A549 (cell line): Measurements from ENCODE around the gene CLPTM1. TPM values are rescaled to one million over a fixed set of nuclear protein-coding genes. Genes with fewer than 3 reads are reported as not detected.

ENCODE experiments used
- ATAC-seq, 2 experiments: fragments of 200-7000 bp in 1 of 2; fragments of >200 bp in 1 of 2; cut with Nextera tagmentation in 1 of 2; cut with Tn5 transposase in 1 of 2; 3 replicates each; pipeline versions ENCODE4 v1.8.0 to v1.9.1; 2018 to 2020; ENCODE audit warnings: mild to moderate bottlenecking in 1 of 2, moderate library complexity in 1 of 2
- CTCF ChIA-PET: fragments of 300-600 bp; sonication (Branson Sonifier 250); formaldehyde crosslinking; extraction: SDS; loops from one replicate; lab custom pipeline; 2021; ENCODE audit warnings: antibody characterized with exemption, inconsistent platforms; lab: Yijun Ruan, JAX
- POLR2A ChIA-PET: fragments of 350-600 bp; formaldehyde crosslinking; extraction: SDS; loops from one replicate; lab custom pipeline; 2021; ENCODE audit warnings: antibody characterized with exemption, inconsistent platforms; lab: Yijun Ruan, JAX
- DNase-seq, 2 experiments: peaks; one replicate each; pipeline versions ENCODE4 v3.0.0 to v3.0.0-alpha.2; 2011 to 2016; ENCODE audit warnings: low read depth in 1 of 2, low spot score in 1 of 2
- FAIRE-seq: peaks from 2 replicates; lab custom pipeline; 2011; peaks lifted over from hg19 to GRCh38; lab: Jason Lieb, UNC
- H3K27ac ChIP-seq, 2 experiments: fragments of >200 bp; sonication (Bioruptor Twin); formaldehyde crosslinking; 3 replicates each; pipeline ENCODE4 v1.5.1; 2016 to 2017
- H3K4me1 ChIP-seq: fragments of >200 bp; sonication (Bioruptor Twin); formaldehyde crosslinking; 3 replicates; pipeline ENCODE4 v1.6.1; 2016
- H3K4me2 ChIP-seq: fragments of >200 bp; sonication (Bioruptor Twin); formaldehyde crosslinking; 3 replicates; pipeline ENCODE4 v1.6.1; 2016
- H3K4me3 ChIP-seq: fragments of >200 bp; sonication (Bioruptor Twin); formaldehyde crosslinking; 3 replicates; pipeline ENCODE4 v1.5.1; 2016
- H3K9me3 ChIP-seq: fragments of >200 bp; sonication (Bioruptor Twin); formaldehyde crosslinking; 3 replicates; pipeline ENCODE4 v1.6.1; 2016
- ATOH8 ChIP-seq: fragments of 250-450 bp; sonication (Bioruptor Pico); IDR thresholded peaks from 2 replicates; pipeline ENCODE4 v1.5.0; 2020; ENCODE audit warnings: low read depth, mild to moderate bottlenecking, moderate library complexity
- BCL3 ChIP-seq: fragments of >200 bp; sonication (Bioruptor Twin); formaldehyde crosslinking; IDR thresholded peaks from 3 replicates; pipeline ENCODE4 v1.6.1; 2016
- EP300 ChIP-seq, 2 experiments: fragments of >200 bp; sonication (Bioruptor Twin); formaldehyde crosslinking; IDR thresholded peaks; 2 replicates in 1 of 2; 3 replicates in 1 of 2; pipeline ENCODE4 v1.6.1; 2016 to 2017
- FOXS1 ChIP-seq: fragments of 250-450 bp; sonication (Bioruptor Pico); IDR thresholded peaks from 2 replicates; pipeline ENCODE4 v1.5.0; 2020; ENCODE audit warnings: mild to moderate bottlenecking, moderate library complexity
- HDAC2 ChIP-seq: fragments of 200-600 bp; sonication (generic); IDR thresholded peaks from 2 replicates; pipeline ENCODE4 v1.6.1; 2016
- HEYL ChIP-seq: fragments of 250-450 bp; sonication (Bioruptor Pico); IDR thresholded peaks from 2 replicates; pipeline ENCODE4 v1.8.0; 2021; ENCODE audit warnings: mild to moderate bottlenecking, moderate library complexity
- HOXB13 ChIP-seq: fragments of 250-450 bp; sonication (Bioruptor Pico); IDR thresholded peaks from 2 replicates; pipeline ENCODE4 v1.5.0; 2020; ENCODE audit warnings: low read depth, mild to moderate bottlenecking, moderate library complexity
- KDM1A ChIP-seq: fragments of 200-600 bp; sonication (generic); IDR thresholded peaks from 2 replicates; pipeline ENCODE4 v1.6.1; 2016; ENCODE audit warnings: low read depth, mild to moderate bottlenecking
- MYC ChIP-seq: IDR thresholded peaks from 2 replicates; pipeline ENCODE4 v1.6.1; 2012; ENCODE audit warnings: mild to moderate bottlenecking, inconsistent platforms, low read length, improper control_type of control experiment, borderline replicate concordance
- NR3C1 ChIP-seq: fragments of >200 bp; sonication (Bioruptor Twin); formaldehyde crosslinking; IDR thresholded peaks from 3 replicates; pipeline ENCODE4 v1.6.1; 2017
- TP53 ChIP-seq: fragments of 250-450 bp; sonication (Bioruptor Pico); IDR thresholded peaks from 2 replicates; pipeline ENCODE4 v1.5.0; 2021; ENCODE audit warnings: mild to moderate bottlenecking, moderate library complexity
- WGBS: methylation state at CpG from one replicate; pipeline ENCODE4 v1.1.6; 2017; ENCODE audit errors: missing lambda C conversion rate; 5-methylcytosine and 5-hydroxymethylcytosine counted together
- polyA plus RNA-seq, 4 experiments: library from polyadenylated mRNA; depleted of rRNA in 3 of 4; stranded (reverse); fragments of >200 nt; fragmentation: RNase III in 1 of 4; extraction: RNeasy Plus Mini Kit Qiagen cat#74134 plus additional on column Dnase treatment in 1 of 4; gene quantifications; 2 replicates in 3 of 4; 3 replicates in 1 of 4; pipeline ENCODE4 v1.2.3, GENCODE V29; 2011 to 2017
- TF ChIP-seq, protein P1 (sequence below): fragments of 150-350 bp; IDR thresholded peaks from 2 replicates; pipeline ENCODE4 v1.6.1; 2014; ENCODE audit warnings: low read depth, mild to moderate bottlenecking, low read length

Gene CLPTM1
- polyA plus RNA-seq, 2 of the 4 experiments (the other 2 are of a cell fraction) = 99.3 to 188 TPM

DNA sequence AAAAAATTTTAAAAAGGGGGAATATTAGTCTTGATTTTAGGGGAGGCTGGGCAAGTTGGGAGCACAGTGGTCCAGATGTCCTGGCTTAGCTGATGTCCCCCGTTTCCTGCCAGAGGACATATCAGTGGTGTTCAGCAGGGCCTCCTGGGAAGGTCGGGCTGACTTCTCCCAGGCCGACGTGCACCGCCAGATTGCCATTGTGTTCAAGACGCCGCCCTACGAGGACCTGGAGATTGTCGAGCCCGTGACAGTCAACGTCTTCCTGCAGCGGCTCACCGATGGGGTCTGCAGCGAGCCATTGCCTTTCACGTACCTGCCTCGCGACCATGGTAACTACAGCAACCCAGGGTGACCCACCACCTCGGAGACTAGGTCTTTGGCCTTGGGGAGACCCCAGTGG, 77.2 kb downstream of the CLPTM1 start:
- peaks cover 3% of the 10 kb centered on the region; the same call in 1 of the 3 replicates for H3K9me3 ChIP-seq
- no peaks in the 10 kb centered on the region for H3K4me1 ChIP-seq
- FAIRE-seq (no peak), ATAC-seq (no peak), DNase-seq (no peak)
- CTCF ChIA-PET = interaction anchor here (0.7 to 1.1 kb wide), 4 partner anchors 27 to 80 kb away, joined by 3 to 6 read pairs (median 4); no protein-coding TSS in a partner anchor
- H3K4me3 ChIP-seq = no peak overlapping the region
- 94% methylated on average over 18 of the region's 18 CpGs for WGBS
- POLR2A ChIA-PET = no interaction called here
- H3K27ac ChIP-seq = 0 out of 6 replicates have a peak overlapping the region, but pooled peaks of 1 of the 2 experiments have one; percentile 27
- TF ChIP-seq ATOH8 (CRISPR knock-in tag) = no peak
- no peak for TF ChIP-seq MYC
- TF ChIP-seq FOXS1 = no peak
- no peak overlapping the region for H3K4me2 ChIP-seq

DNA sequence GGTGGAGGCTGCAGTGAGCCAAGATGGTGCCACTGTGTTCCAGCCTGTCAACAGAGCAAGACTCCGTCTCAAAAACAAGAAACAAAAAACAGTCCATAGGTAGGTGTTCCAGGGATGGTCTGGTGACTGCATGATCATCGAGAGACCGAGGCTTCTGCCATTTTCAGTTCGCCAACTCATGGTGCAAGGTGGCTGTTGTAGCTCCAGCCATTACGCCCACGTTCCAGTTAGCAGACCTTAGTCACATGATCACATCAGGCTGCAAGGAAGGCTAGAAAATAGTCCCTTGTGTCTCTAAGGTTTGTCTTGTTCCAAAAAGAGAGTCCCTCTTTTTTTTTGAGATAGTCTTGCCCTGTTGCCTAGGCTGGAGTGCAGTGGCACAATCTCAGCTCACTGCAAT, 80.6 kb downstream of the CLPTM1 start:
- no peak for DNase-seq
- ATAC-seq = no peak
- H3K4me1 ChIP-seq = peaks cover 11% of the 10 kb centered on the region
- no peak overlapping the region for H3K4me2 ChIP-seq
- H3K9me3 ChIP-seq = peaks cover 3% of the 10 kb centered on the region; the same call in 1 of the 3 replicates
- CTCF ChIA-PET = interaction anchor here (1.4 to 1.5 kb wide), 2 partner anchors 10 to 24 kb away, joined by 4 to 7 read pairs; no protein-coding TSS in a partner anchor
- 96% methylated on average over 6 of the region's 6 CpGs for WGBS
- no peak overlapping the region for H3K4me3 ChIP-seq
- POLR2A ChIA-PET = no interaction called here
- FAIRE-seq = no peak
- no peak overlapping the region for H3K27ac ChIP-seq
- TF ChIP-seq EP300 (IDR thresholded peaks at IDR 0.05) = no peak
- TF ChIP-seq, protein P1, sequence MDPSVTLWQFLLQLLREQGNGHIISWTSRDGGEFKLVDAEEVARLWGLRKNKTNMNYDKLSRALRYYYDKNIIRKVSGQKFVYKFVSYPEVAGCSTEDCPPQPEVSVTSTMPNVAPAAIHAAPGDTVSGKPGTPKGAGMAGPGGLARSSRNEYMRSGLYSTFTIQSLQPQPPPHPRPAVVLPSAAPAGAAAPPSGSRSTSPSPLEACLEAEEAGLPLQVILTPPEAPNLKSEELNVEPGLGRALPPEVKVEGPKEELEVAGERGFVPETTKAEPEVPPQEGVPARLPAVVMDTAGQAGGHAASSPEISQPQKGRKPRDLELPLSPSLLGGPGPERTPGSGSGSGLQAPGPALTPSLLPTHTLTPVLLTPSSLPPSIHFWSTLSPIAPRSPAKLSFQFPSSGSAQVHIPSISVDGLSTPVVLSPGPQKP = no peak
- no peak for TF ChIP-seq HEYL
- no peak for TF ChIP-seq NR3C1
- TF ChIP-seq TP53 = no peak

- ChIA-PET CTCF (interaction anchor here (0.6 to 10.8 kb wide), 4 partner anchors 16 to 448 kb away, joined by 3 to 152 read pairs (median 4); no protein-coding TSS in a partner anchor), POLR2A (interaction anchor here (1.1 to 2.3 kb wide), 4 partner anchors 31 to 83 kb away, joined by 3 to 12 read pairs (median 6); partner anchors contain the start of genes CLPTM1 and GEMIN7)
- ATAC-seq = no peak
These were observed 82.4 kb downstream of the CLPTM1 start for GRCh38 chr19:45037393-45038169.

More at GRCh38 chr19:45037393-45038169, 82.4 kb downstream of the CLPTM1 start:
- Histone ChIP-seq H3K27ac (no peak overlapping the region), H3K4me3 (no peak overlapping the region)
- FAIRE-seq = no peak
- TF ChIP-seq HDAC2 (0 out of 2 replicates have a peak, but pooled peaks have one; percentile 50), HOXB13 (CRISPR knock-in tag) (no peak), BCL3 (no peak), KDM1A (peak; percentile 94)
- TF ChIP-seq, all 56 proteins: peak for 2
- WGBS = 93% methylated on average over 33 of the region's 37 CpGs
- Histone ChIP-seq H3K4me2 (no peak overlapping the region), H3K4me1 (peaks cover 11% of the 10 kb centered on the region), H3K9me3 (no peaks in the 10 kb centered on the region)
- no peak for DNase-seq
